Endothelial cell (in vitro differentiated cells): ENCODE results near the gene S100A12. TPM values are rescaled to one million over a fixed set of nuclear protein-coding genes. Genes with fewer than 3 reads are reported as not detected.

Experiments
- DNase-seq: peaks from one replicate; pipeline ENCODE4 v3.0.0; 2021; ENCODE audit warnings: low spot score
- H3K27ac Mint-ChIP-seq: one replicate; pipeline ENCODE4 v1.8.0; 2021; ENCODE audit warnings: mixed read lengths, inconsistent platforms; ENCODE audit not compliant: unreplicated experiment
- H3K27me3 Mint-ChIP-seq: one replicate; pipeline ENCODE4 v1.8.0; 2021; ENCODE audit warnings: mild to moderate bottlenecking, moderate library complexity, mixed read lengths, inconsistent platforms; ENCODE audit not compliant: unreplicated experiment
- H3K36me3 Mint-ChIP-seq: one replicate; pipeline ENCODE4 v1.8.0; 2021; ENCODE audit warnings: mild to moderate bottlenecking, low read depth, mixed read lengths, inconsistent platforms; ENCODE audit not compliant: unreplicated experiment
- H3K4me1 Mint-ChIP-seq: one replicate; pipeline ENCODE4 v1.8.0; 2021; ENCODE audit warnings: mild to moderate bottlenecking, mixed read lengths, inconsistent platforms; ENCODE audit not compliant: unreplicated experiment
- H3K4me3 Mint-ChIP-seq: one replicate; pipeline ENCODE4 v1.8.0; 2021; ENCODE audit warnings: mild to moderate bottlenecking, mixed read lengths, inconsistent platforms; ENCODE audit not compliant: unreplicated experiment
- H3K9me3 Mint-ChIP-seq: one replicate; pipeline ENCODE4 v1.8.0; 2021; ENCODE audit warnings: mixed read lengths, inconsistent platforms; ENCODE audit not compliant: unreplicated experiment
- total RNA-seq: library from RNA; stranded (reverse); fragmentation: NEBNext Ultra II Directional; extraction: Animal tissue kit (Norgen Biotek cat#: 25700); gene quantifications from one replicate; pipeline ENCODE4 v1.2.1, GENCODE V29; 2021; ENCODE audit not compliant: unreplicated experiment
- TF ChIP-seq, protein P1 (sequence below): fragments of 200-600 bp; sonication (generic); IDR thresholded peaks from one replicate; pipeline ENCODE4 v1.5.0; 2021; ENCODE audit warnings: antibody characterized with exemption; ENCODE audit not compliant: unreplicated experiment

Gene S100A12
- total RNA-seq, 1 donor from 2014 or later = not detected

DNA sequence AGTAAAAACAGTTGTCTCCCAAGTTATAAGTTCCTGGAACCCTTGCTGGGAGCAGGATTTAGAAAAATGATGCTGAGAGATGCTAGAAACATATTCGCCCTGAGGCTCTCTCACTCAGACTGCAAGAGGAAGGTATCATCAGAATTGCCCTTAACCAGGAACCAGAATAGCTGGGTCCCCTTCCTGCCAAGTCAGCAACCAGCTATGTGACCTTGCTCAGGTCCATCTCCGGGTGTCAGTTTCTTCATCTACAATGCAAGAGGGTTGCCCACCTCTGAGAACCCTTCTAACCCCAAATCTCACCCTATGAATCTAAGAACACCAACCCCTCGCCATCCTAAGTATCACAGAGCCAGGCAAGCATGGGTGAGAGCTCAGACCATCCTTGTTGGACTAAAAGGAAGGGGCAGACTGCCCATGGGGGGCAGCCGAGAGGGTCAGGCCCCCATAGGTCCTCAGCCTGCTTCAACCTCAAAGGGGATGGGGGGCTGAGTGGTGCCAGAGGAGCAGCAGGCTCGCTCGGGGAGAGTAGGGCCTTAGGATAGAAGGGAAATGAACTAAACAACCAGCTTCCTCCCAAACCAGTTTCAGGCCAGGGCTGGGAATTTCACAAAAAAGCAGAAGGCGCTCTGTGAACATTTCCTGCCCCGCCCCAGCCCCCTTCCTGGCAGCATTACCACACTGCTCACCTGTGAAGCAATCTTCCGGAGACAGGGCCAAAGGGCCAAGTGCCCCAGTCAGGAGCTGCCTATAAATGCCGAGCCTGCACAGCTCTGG lies 18.2 kb downstream of the S100A12 start:
- Mint-ChIP-seq H3K4me1 (peaks cover 27% of the 10 kb centered on the region), H3K9me3 (no peaks in the 10 kb centered on the region), H3K27me3 (peaks cover 5% of the 10 kb centered on the region), H3K4me3 (no peak overlapping the region), H3K36me3 (no peaks in the 10 kb centered on the region), H3K27ac (no peak overlapping the region)
- DNase-seq = no peak
- TF ChIP-seq, protein P1, sequence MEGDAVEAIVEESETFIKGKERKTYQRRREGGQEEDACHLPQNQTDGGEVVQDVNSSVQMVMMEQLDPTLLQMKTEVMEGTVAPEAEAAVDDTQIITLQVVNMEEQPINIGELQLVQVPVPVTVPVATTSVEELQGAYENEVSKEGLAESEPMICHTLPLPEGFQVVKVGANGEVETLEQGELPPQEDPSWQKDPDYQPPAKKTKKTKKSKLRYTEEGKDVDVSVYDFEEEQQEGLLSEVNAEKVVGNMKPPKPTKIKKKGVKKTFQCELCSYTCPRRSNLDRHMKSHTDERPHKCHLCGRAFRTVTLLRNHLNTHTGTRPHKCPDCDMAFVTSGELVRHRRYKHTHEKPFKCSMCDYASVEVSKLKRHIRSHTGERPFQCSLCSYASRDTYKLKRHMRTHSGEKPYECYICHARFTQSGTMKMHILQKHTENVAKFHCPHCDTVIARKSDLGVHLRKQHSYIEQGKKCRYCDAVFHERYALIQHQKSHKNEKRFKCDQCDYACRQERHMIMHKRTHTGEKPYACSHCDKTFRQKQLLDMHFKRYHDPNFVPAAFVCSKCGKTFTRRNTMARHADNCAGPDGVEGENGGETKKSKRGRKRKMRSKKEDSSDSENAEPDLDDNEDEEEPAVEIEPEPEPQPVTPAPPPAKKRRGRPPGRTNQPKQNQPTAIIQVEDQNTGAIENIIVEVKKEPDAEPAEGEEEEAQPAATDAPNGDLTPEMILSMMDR = no peak

DNA sequence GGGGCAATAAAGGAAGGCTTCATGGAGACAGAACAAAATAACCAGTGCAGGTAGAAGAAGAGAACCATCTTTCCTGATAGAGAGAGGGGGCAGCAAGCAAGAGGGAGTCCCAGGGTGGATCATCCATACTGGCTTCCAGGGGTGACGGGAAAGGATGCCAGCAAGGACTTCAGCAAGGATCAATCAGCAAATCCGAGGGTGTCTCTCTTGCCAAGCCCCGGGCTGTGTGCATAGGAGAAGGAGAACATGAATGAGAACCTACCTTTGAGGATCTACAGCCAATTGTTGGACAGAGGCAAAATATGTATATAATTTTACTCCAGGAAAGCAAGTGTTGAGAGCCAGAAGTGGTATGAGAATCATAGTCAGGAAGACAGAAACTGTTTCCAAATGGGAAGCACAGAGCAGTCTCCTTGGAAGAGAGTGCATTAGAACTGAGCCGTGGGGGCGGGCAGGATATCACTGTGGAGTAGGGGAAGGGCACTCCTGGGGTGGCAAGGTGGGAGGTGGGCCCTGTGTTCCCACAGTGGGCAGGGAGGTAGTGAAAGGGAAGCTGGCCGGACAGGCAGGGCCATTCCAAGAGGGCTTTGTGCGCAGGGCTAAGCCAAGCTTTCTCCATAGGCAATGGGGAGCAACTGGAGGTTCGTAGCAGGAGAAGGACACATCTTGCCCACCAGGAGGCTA lies 18.9 kb downstream of the S100A12 start:
- H3K36me3 Mint-ChIP-seq = no peaks in the 10 kb centered on the region
- peak overlapping the region; percentile 29 for H3K4me3 Mint-ChIP-seq
- TF ChIP-seq, protein P1 = no peak
- DNase-seq = no peak
- no peak overlapping the region for H3K27ac Mint-ChIP-seq
- H3K9me3 Mint-ChIP-seq = no peaks in the 10 kb centered on the region
- peaks cover 27% of the 10 kb centered on the region for H3K4me1 Mint-ChIP-seq
- H3K27me3 Mint-ChIP-seq = peaks cover 5% of the 10 kb centered on the region

DNA sequence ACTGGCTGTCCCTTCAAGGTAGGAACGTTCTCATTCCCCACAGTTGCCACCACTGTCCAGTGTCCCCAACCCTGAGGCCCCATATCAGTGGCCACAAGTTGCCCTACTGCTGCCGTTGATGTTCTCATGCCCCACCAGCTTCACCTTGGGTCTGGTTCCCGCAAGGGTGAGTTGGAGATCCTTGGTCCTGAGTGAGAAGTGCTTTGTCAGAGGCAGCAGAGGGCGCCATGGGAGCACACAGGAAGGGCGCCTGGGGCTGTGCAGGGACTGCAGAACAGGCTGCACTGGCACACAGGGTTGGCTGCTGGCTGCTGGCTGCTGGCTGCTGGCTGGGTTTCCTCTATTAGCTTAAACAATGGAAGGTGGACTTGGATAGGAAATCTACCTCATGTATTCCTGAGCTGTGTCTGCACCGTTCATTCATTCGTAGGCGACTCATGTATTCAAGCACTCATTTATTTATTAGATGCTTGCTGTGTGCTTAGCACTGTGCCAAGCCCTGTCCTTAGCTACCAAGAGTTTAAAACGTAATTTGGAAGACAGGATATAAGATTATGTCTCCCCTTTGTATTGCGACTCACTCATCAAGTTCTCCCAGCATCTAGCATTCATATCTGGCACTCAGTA lies 19.9 kb downstream of the S100A12 start:
- DNase-seq = peak; percentile 65
- Mint-ChIP-seq H3K36me3 (no peaks in the 10 kb centered on the region), H3K9me3 (no peaks in the 10 kb centered on the region), H3K4me1 (peaks cover 35% of the 10 kb centered on the region), H3K27ac (no peak overlapping the region), H3K27me3 (peaks cover 2% of the 10 kb centered on the region), H3K4me3 (no peak overlapping the region)
- TF ChIP-seq, protein P1 = no peak

DNA sequence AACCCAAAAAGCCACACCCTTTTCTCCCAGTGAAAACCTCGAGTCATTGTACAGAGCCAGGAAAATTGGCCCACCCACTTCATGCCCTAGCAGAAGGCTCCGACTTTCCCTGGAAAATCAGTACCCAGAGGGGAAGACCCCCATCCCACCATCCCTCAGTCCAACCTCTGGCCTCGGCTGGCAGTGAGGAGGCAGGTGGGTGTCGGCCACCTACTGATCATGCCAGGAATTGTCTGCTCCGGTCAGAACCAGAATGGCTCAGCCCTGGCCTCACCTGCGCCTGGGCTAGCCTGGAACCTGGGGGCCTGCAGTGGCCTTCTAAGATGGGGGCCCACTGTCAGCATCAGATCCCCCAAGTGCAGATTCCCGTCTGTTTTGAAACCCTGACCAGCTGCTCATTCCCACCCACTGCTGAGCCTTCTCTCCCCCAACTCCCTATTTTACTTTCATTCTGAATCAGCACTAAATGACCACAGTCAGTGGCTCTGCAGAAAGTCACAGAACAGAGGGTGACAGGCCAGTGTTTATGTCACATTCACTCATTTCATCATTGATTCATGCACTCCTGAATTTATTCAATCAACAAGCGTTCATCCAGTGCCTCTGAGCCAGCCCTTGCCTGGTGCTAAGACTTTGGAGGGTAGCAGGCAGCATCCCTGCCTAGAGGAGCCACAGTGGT lies 20.8 kb downstream of the S100A12 start:
- no peak for DNase-seq
- no peak overlapping the region for H3K27ac Mint-ChIP-seq
- TF ChIP-seq, protein P1 = no peak
- H3K4me1 Mint-ChIP-seq = peaks cover 38% of the 10 kb centered on the region
- no peak overlapping the region for H3K4me3 Mint-ChIP-seq
- H3K9me3 Mint-ChIP-seq = no peaks in the 10 kb centered on the region
- H3K36me3 Mint-ChIP-seq = no peaks in the 10 kb centered on the region
- peaks cover 2% of the 10 kb centered on the region for H3K27me3 Mint-ChIP-seq
